Activated T-helper 1 cell treated with anti-CD3 and anti-CD28 coated beads, Interleukin-2, amount 50 U/mL, for 16 hours (primary cell): ENCODE results near the gene BPNT1.
A peak's percentile ranks its signal among the peaks of the same experiment; 100 is the strongest.
"Not testable (repeated sequence)": the region's sequence is repeated elsewhere in the genome, so short reads cannot be mapped to it uniquely, and the experiment has no call there.

Experiments used
- DNase-seq, 2 donors: peaks; one replicate each; pipeline ENCODE4 v3.0.0-alpha.2; 2020; ENCODE audit warnings: low read depth in 1 of 2, low spot score in 1 of 2

Gene BPNT1

DNA sequence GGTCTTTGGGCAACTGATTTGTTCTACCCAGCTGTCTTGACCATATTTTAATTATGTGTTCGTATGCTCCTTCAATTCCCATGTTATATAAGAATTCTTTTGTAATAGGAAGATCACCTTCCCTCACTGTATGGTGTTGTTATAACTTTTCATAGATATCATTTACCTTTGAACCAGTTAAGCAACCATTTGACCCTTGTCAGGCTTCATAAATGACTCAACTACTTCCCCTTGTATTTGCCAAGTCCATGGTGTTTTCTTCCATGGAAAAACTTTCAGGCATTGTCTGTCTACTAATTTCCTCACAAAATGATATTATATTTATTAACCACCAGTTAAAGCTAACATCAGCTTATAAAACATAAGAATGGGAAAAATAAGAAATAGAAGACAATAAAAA, 5.1 kb downstream of the BPNT1 start:
- DNase-seq = no peak

GRCh38 chr1:220077887-220078286, 11.7 kb downstream of the BPNT1 start:
- DNase-seq = no peak

- no peak for DNase-seq
These were observed 12.5 kb downstream of the BPNT1 start for GRCh38 chr1:220076861-220077762.

GRCh38 chr1:220067269-220068204, 22.1 kb downstream of the BPNT1 start:
- no peak for DNase-seq

DNA sequence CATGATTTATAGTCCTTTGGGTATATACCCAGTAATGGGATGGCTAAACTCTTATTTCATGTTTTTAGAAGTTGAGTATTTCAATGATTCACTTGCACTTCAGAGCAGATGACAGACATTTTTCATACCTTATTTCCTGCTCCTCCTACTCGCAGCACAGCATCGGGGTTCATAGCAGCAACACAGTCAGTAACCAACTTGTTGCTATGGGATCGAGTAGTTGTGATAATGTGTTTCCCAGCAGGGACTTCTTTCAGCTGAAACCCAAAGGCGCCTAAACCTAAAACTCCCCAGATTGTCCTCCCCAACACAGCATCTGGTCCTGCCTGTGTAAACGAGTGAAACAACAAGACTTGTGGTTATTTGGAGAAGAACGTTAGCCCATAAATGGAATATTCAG, 27.0 kb downstream of the BPNT1 start:
- DNase-seq = no peak

GRCh38 chr1:220060876-220061275, 28.7 kb downstream of the BPNT1 start:
- no peak for DNase-seq

DNA sequence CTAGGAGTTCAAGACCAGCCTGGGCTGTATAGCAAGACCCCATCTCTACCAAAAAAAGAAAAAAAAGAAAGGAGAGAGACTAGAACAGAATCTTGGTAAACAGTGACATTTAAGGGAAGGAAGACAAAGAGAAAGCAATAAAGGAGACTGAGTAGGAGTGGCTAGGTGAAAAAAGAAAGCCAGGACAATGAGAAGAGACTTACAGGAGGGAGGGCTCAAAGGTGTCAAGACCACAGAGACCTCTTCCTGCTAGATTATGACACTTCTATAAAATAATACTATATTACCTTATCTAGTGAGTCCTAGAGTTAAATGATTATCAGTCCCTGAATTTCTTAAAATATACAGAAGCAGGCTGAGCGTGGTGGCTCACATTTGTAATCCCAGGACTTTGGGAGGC, 33.2 kb downstream of the BPNT1 start:
- DNase-seq = no peak

GRCh38 chr1:220046052-220046930, 43.3 kb downstream of the BPNT1 start, which contains the start of gene EPRS1:
TSS of gene EPRS1 (minus strand) at chr1:220046505. CDS start at chr1:220046388, 117 bp downstream.
- peak; percentile 85 to 91 for DNase-seq

- DNase-seq = no peak
These were observed 44.1 kb downstream of the BPNT1 start for GRCh38 chr1:220045356-220046051.

DNA sequence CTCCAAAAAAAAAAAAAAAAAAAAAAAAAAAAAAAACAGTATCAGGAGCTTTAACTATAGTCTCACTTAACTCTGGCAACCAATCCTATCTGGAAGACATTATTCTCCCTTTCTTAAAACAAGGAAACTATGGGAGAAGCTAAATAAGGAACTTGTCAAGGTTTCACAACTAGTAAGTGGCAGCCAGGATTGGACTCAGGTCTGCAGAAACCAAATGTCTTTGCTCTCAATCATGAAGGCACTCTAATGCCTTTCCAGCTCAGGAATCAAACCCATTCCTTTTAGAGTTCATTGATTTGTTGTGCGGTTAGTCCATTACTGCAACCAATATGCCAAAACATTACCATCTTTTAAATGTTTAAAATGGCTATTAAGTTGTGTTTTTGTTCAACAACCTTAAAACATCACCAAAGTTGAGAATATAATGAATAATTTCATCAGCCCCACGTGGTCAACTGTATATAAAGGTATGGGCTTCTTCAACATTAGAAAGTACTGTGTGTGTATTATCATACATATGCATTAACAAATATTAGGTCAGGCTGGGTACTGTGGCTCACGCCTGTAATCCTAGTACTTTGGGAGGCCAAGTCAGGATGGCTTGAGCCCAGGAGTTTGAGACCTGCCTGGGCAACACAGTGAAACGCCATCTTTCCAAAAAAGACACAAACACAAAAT, 44.8 kb downstream of the BPNT1 start:
- DNase-seq = no peak

DNA sequence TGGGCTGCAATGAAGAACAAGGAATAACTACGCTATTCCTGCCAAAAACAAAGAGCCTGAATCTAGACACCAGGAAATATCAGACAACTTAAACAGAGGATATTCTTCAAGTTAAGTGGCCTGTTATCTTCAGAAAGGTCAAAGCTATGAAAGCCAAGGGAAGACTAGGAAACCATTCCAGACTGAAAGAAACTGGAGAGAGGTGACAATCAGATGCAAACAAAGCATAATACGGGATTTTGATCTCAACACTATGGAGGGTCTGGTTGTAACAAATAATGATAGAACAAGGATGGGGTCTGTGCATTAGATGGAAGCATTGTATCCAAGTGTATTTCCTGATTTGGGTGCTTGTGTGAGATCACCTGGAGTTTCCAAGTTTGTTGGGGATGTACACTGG, 45.9 kb downstream of the BPNT1 start:
- no peak for DNase-seq

GRCh38 chr1:220040028-220040596, 49.5 kb downstream of the BPNT1 start:
- DNase-seq = no peak

GRCh38 chr1:220038640-220039039, 50.9 kb downstream of the BPNT1 start:
- no peak for DNase-seq

DNA sequence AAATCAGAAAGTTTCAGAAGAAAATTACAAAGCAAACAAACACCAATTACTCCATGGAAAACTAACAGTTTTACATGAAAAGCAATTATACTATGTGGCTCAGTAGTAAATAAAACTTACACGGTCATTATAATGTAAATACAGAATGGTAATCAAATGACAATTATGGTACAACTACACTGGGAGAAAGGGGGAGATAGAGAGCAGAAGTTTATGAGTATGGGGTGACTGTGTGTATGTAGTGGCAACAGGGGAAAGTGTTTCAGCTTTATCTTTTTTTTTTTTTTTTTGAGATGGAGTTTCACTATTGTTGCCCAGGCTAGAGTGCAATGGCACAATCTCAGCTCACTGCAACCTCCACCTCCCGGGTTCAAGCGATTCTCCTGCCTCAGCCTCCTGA, 51.8 kb downstream of the BPNT1 start:
- not testable (repeated sequence) for DNase-seq

DNA sequence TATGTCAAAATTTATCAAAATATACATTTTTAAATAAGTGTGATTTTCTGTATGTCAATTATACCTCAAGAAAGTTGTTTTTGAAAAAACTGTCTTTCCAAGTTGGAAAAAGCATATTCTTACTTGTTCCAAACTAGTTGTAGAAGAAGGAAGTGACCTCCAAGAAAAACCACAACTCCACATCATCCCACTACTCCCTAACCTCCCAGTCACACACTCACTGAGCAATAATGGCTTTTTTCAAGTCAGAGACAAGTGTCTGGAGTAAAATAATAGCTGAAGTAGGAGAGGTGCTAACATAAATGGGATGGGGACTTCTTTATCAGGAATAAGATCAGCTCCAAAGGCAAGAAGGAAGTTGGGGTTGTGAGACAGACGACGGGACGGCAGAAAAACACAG, 56.7 kb downstream of the BPNT1 start:
- DNase-seq = no peak

- DNase-seq = no peak
These were observed 58.3 kb downstream of the BPNT1 start for GRCh38 chr1:220031287-220031686.

GRCh38 chr1:220028346-220028895, 61.2 kb downstream of the BPNT1 start:
- no peak for DNase-seq

- no peak for DNase-seq
These were observed 70.5 kb downstream of the BPNT1 start for GRCh38 chr1:220019071-220019470.

GRCh38 chr1:220013497-220013896, 76.1 kb downstream of the BPNT1 start:
- DNase-seq = no peak
